Keratinocyte (primary cell): Measurements from ENCODE around the gene ADGRG2. TPM values are rescaled to one million over a fixed set of nuclear protein-coding genes. Genes with fewer than 3 reads are reported as not detected.

ENCODE experiments used
- DNase-seq: peaks from one replicate; pipeline ENCODE4 v3.0.0-alpha.2; 2011; ENCODE audit warnings: low read depth, missing footprints, low spot score
- FAIRE-seq: peaks from 2 replicates; lab custom pipeline; 2011; peaks lifted over from hg19 to GRCh38; lab: Jason Lieb, UNC
- H2AFZ ChIP-seq: 2 replicates; pipeline ENCODE4 v1.6.0; 2012; ENCODE audit warnings: low read length, control low read depth, inconsistent platforms; ENCODE audit not compliant: control insufficient read depth
- H3K27ac ChIP-seq: 2 replicates; pipeline ENCODE4 v1.5.1; 2011; ENCODE audit warnings: low read length; ENCODE audit not compliant: control insufficient read depth, insufficient read depth
- H3K27me3 ChIP-seq: 3 replicates; pipeline ENCODE4 v1.6.0; 2011; ENCODE audit warnings: low read length; ENCODE audit not compliant: control insufficient read depth, insufficient read depth; ENCODE audit errors: extremely low read depth
- H3K36me3 ChIP-seq, 2 experiments: 2 replicates in 1 of 2; 3 replicates in 1 of 2; pipeline ENCODE4 v1.5.1; 2011; ENCODE audit warnings: low read length in 2 of 2, mild to moderate bottlenecking in 1 of 2; ENCODE audit not compliant: control insufficient read depth in 2 of 2, insufficient read depth in 2 of 2; ENCODE audit errors: extremely low read depth in 1 of 2
- H3K4me1 ChIP-seq: 3 replicates; pipeline ENCODE4 v1.5.1; 2011; ENCODE audit warnings: low read length; ENCODE audit not compliant: control insufficient read depth, insufficient read depth; ENCODE audit errors: extremely low read depth
- H3K4me2 ChIP-seq: 3 replicates; pipeline ENCODE4 v1.6.0; 2011; ENCODE audit warnings: low read depth, low read length; ENCODE audit not compliant: control insufficient read depth, insufficient read depth; ENCODE audit errors: extremely low read depth
- H3K4me3 ChIP-seq, 3 experiments: fragments of 200-600 bp in 1 of 3; sonication (generic) in 1 of 3; 2 replicates in 2 of 3; 3 replicates in 1 of 3; pipeline ENCODE4 v1.5.1; 2011 to 2016; ENCODE audit warnings: low read length in 3 of 3, mild to moderate bottlenecking in 3 of 3, control low read depth in 2 of 3, inconsistent platforms in 1 of 3, low read depth in 1 of 3, mixed read lengths in 1 of 3, mixed run types in 1 of 3, moderate library complexity in 1 of 3; ENCODE audit not compliant: control insufficient read depth in 2 of 3, insufficient read depth in 2 of 3; ENCODE audit errors: extremely low read depth in 1 of 3
- H3K79me2 ChIP-seq: 2 replicates; pipeline ENCODE4 v1.6.0; 2012; ENCODE audit warnings: low read length; ENCODE audit not compliant: control insufficient read depth, insufficient read depth
- H3K9ac ChIP-seq: 3 replicates; pipeline ENCODE4 v1.6.0; 2011; ENCODE audit warnings: low read length; ENCODE audit not compliant: control insufficient read depth, insufficient read depth; ENCODE audit errors: extremely low read depth
- H3K9me1 ChIP-seq: 3 replicates; pipeline ENCODE4 v1.6.0; 2011; ENCODE audit warnings: low read length; ENCODE audit not compliant: control insufficient read depth, insufficient read depth; ENCODE audit errors: extremely low read depth
- H3K9me3 ChIP-seq: 2 replicates; pipeline ENCODE4 v1.5.1; 2012; ENCODE audit warnings: low read depth, low read length; ENCODE audit not compliant: control insufficient read depth
- H4K20me1 ChIP-seq: 3 replicates; pipeline ENCODE4 v1.6.0; 2011; ENCODE audit warnings: low read length; ENCODE audit not compliant: control insufficient read depth, insufficient read depth; ENCODE audit errors: extremely low read depth
- CTCF ChIP-seq, 3 experiments: IDR thresholded peaks in 1 of 3; conservative IDR thresholded peaks in 1 of 3; optimal IDR thresholded peaks in 1 of 3; 2 replicates in 2 of 3; 3 replicates in 1 of 3; pipeline versions ENCODE3 to v1.5.1; 2011; ENCODE audit warnings: low read length in 3 of 3, mild to moderate bottlenecking in 3 of 3, moderate library complexity in 2 of 3, control low read depth in 1 of 3, inconsistent platforms in 1 of 3; ENCODE audit not compliant: insufficient read depth in 2 of 3; ENCODE audit errors: extremely low read depth in 1 of 3
- EZH2 ChIP-seq: IDR thresholded peaks from one replicate; pipeline ENCODE4 v1.6.1; 2012; ENCODE audit warnings: inconsistent platforms, mild to moderate bottlenecking, low read length, moderate library complexity
- dilution Hi-C: fragments of 300-500 bp; cut with MboI; formaldehyde crosslinking; loops from one replicate; pipeline ENCODE4 v1.7.0; 2020; ENCODE audit warnings: low sequenced_read_pairs; ENCODE audit not compliant: extremely low pct_ligation_motif_present
- polyA plus RNA-seq, 5 experiments: library from polyadenylated mRNA; depleted of rRNA in 3 of 5; stranded (reverse) in 3 of 5; stranded (forward) in 1 of 5; unstranded in 1 of 5; fragments of >200 nt; gene quantifications; 1 replicate in 1 of 5; 2 replicates in 3 of 5; 3 replicates in 1 of 5; pipeline versions ENCODE4 v1.2.1 to v1.2.3, GENCODE V29; 2011 to 2012; ENCODE audit warnings: missing spikeins in 2 of 5, low read depth in 1 of 5, low replicate concordance in 1 of 5

ADGRG2 gene
- polyA plus RNA-seq, 1 donor (not counting 4 experiments of a cell fraction or from before 2014, with no cell fraction given) = 0.20 TPM

- Histone ChIP-seq H3K4me3 (no peak overlapping the region), H3K4me2 (no peak overlapping the region), H3K4me1 (no peaks in the 10 kb centered on the region), H3K9me3 (no peaks in the 10 kb centered on the region), H2AFZ (no peak overlapping the region), H3K79me2 (no peaks in the 10 kb centered on the region), H3K27me3 (no peaks in the 10 kb centered on the region), H3K9ac (no peak overlapping the region), H3K27ac (no peak overlapping the region), H3K9me1 (no peaks in the 10 kb centered on the region), H3K36me3 (no peaks in the 10 kb centered on the region), H4K20me1 (no peaks in the 10 kb centered on the region)
- TF ChIP-seq CTCF (optimal IDR thresholded peaks at IDR 0.05 in 1 of 3, IDR thresholded peaks at IDR 0.05 in 1 of 3, conservative IDR thresholded peaks at IDR 0.05 in 1 of 3; ENCODE audit: extremely low read depth in 1 of 3, insufficient read depth in 2 of 3, low read length in 3 of 3) (no peak), EZH2 (no peak)
- dilution Hi-C loops = no loop called here
- no peak for FAIRE-seq
- DNase-seq = no peak
Measured at GRCh38 chrX:19097553-19098283, 24.6 kb downstream of the ADGRG2 start.

GRCh38 chrX:19096586-19096985, 25.7 kb downstream of the ADGRG2 start:
- no peak overlapping the region for H2AFZ ChIP-seq
- dilution Hi-C loops = no loop called here
- no peaks in the 10 kb centered on the region for H3K9me1 ChIP-seq
- H3K79me2 ChIP-seq = no peaks in the 10 kb centered on the region
- FAIRE-seq (no peak), DNase-seq (no peak)
- no peaks in the 10 kb centered on the region for H3K4me1 ChIP-seq
- H3K4me2 ChIP-seq = no peak overlapping the region
- H3K27ac ChIP-seq = no peak overlapping the region
- no peak for TF ChIP-seq EZH2
- TF ChIP-seq CTCF (optimal IDR thresholded peaks at IDR 0.05 in 1 of 3, IDR thresholded peaks at IDR 0.05 in 1 of 3, conservative IDR thresholded peaks at IDR 0.05 in 1 of 3; ENCODE audit: extremely low read depth in 1 of 3, insufficient read depth in 2 of 3, low read length in 3 of 3) = no peak
- no peaks in the 10 kb centered on the region for H4K20me1 ChIP-seq
- H3K9me3 ChIP-seq = no peaks in the 10 kb centered on the region
- no peaks in the 10 kb centered on the region for H3K36me3 ChIP-seq
- H3K4me3 ChIP-seq = no peak overlapping the region
- H3K9ac ChIP-seq = no peak overlapping the region
- no peaks in the 10 kb centered on the region for H3K27me3 ChIP-seq
